ENCODE data around the gene DNASE1. TPM values are rescaled to one million over a fixed set of nuclear protein-coding genes. Genes with fewer than 3 reads are reported as not detected.
A peak's percentile ranks its signal among the peaks of the same experiment; 100 is the strongest.

Gene DNASE1
- total RNA-seq, 6 experiments from 2014 or later, result 7.5 to 9.9 (median 8.0) TPM

- no peak for TF ChIP-seq CTCF (IDR thresholded peaks at IDR 0.05)
- peaks cover 32% of the 10 kb centered on the region for H3K4me1 Mint-ChIP-seq (ENCODE audit: low read depth)
- no peaks in the 10 kb centered on the region; the same call in none of the 2 replicates for H3K27me3 Mint-ChIP-seq (ENCODE audit: insufficient read depth)
- H3K4me3 Mint-ChIP-seq, result peak overlapping the region; percentile 99
- H3K27ac Mint-ChIP-seq, result peak overlapping the region; percentile 61
- H3K36me3 Mint-ChIP-seq (ENCODE audit: low read depth), result peaks cover 30% of the 10 kb centered on the region
- DNase-seq, result no peak
- no peaks in the 10 kb centered on the region for H3K9me3 Mint-ChIP-seq
Measured at GRCh38 chr16:3609895-3610697, 44.4 kb upstream of the DNASE1 start.

- peak overlapping the region; percentile 99 for H3K4me3 Mint-ChIP-seq
- DNase-seq, result peak; percentile 2
- H3K27ac Mint-ChIP-seq, result peak overlapping the region; percentile 61
- H3K36me3 Mint-ChIP-seq (ENCODE audit: low read depth), result peaks cover 36% of the 10 kb centered on the region
- peaks cover 37% of the 10 kb centered on the region for H3K4me1 Mint-ChIP-seq (ENCODE audit: low read depth)
- no peak for TF ChIP-seq CTCF (IDR thresholded peaks at IDR 0.05)
- H3K9me3 Mint-ChIP-seq, result no peaks in the 10 kb centered on the region
- H3K27me3 Mint-ChIP-seq (ENCODE audit: insufficient read depth), result no peaks in the 10 kb centered on the region; the same call in none of the 2 replicates
Measured at GRCh38 chr16:3610698-3611145, 43.8 kb upstream of the DNASE1 start.

GRCh38 chr16:3611146-3611975 lies 43.1 kb upstream of the DNASE1 start, which contains the start of gene SLX4:
Gene SLX4 (minus strand): TSS chr16:3611606. CDS start chr16:3608964, 2,642 bp downstream.
- TF ChIP-seq CTCF (IDR thresholded peaks at IDR 0.05), result no peak
- H3K4me1 Mint-ChIP-seq (ENCODE audit: low read depth), result peaks cover 37% of the 10 kb centered on the region
- DNase-seq, result peak; percentile 78
- H3K36me3 Mint-ChIP-seq (ENCODE audit: low read depth), result peaks cover 34% of the 10 kb centered on the region
- H3K4me3 Mint-ChIP-seq, result peak within 1 kb of the TSS; percentile 99
- no peaks in the 10 kb centered on the region; the same call in none of the 2 replicates for H3K27me3 Mint-ChIP-seq (ENCODE audit: insufficient read depth)
- peak within 1 kb of the TSS; percentile 88 for H3K27ac Mint-ChIP-seq
- H3K9me3 Mint-ChIP-seq, result no peaks in the 10 kb centered on the region

- H3K36me3 Mint-ChIP-seq (ENCODE audit: low read depth), result peaks cover 38% of the 10 kb centered on the region
- DNase-seq, result no peak
- peak overlapping the region; percentile 7 for H3K27ac Mint-ChIP-seq
- no peaks in the 10 kb centered on the region for H3K9me3 Mint-ChIP-seq
- H3K27me3 Mint-ChIP-seq (ENCODE audit: insufficient read depth), result no peaks in the 10 kb centered on the region; the same call in none of the 2 replicates
- peak overlapping the region; percentile 99 for H3K4me3 Mint-ChIP-seq
- TF ChIP-seq CTCF (IDR thresholded peaks at IDR 0.05), result no peak
- peaks cover 39% of the 10 kb centered on the region for H3K4me1 Mint-ChIP-seq (ENCODE audit: low read depth)
Measured at GRCh38 chr16:3612510-3613466, 41.7 kb upstream of the DNASE1 start.

- no peak overlapping the region for H3K27ac Mint-ChIP-seq
- no peak for TF ChIP-seq CTCF (IDR thresholded peaks at IDR 0.05)
Measured at GRCh38 chr16:3618769-3619141, 35.7 kb upstream of the DNASE1 start.

More at GRCh38 chr16:3618769-3619141, 35.7 kb upstream of the DNASE1 start:
- Mint-ChIP-seq H3K9me3 (no peaks in the 10 kb centered on the region), H3K36me3 (ENCODE audit: low read depth) (peaks cover 23% of the 10 kb centered on the region), H3K4me3 (no peak overlapping the region), H3K27me3 (ENCODE audit: insufficient read depth) (no peaks in the 10 kb centered on the region; the same call in 1 of the 2 replicates), H3K4me1 (ENCODE audit: low read depth) (peaks cover 26% of the 10 kb centered on the region)
- DNase-seq, result no peak

All from HFFc6 (cell line).